HCT116 (cell line): ENCODE results near the gene COL23A1. TPM values are rescaled to one million over a fixed set of nuclear protein-coding genes. Genes with fewer than 3 reads are reported as not detected.

Source experiments
- ATAC-seq: fragments of 200-7000 bp; cut with Tn5 transposase; 2 replicates; pipeline ENCODE4 v1.9.1; 2020; ENCODE audit warnings: mild to moderate bottlenecking, moderate library complexity
- BruUV-seq: library from RNA; stranded (reverse); fragments of 400-500 nt; replicated peaks from 2 replicates; lab custom pipeline; 2021; lab: Mats Ljungman, UMichigan
- CTCF ChIA-PET: fragments of 300-600 bp; sonication (Branson Sonifier 250); formaldehyde crosslinking; loops from one replicate; lab custom pipeline; 2021; ENCODE audit warnings: antibody characterized with exemption; lab: Charles Lee
- POLR2A ChIA-PET: fragments of 300-600, 350-600 bp; sonication (Branson Sonifier 250); formaldehyde crosslinking; loops from one replicate; lab custom pipeline; 2021; ENCODE audit warnings: antibody characterized with exemption; lab: Charles Lee
- RAD21 ChIA-PET, 2 experiments: fragments of 300-600 bp; sonication (Branson Sonifier 250); formaldehyde crosslinking; loops; one replicate each; lab custom pipeline; 2023; ENCODE audit warnings: low total read pairs in 2 of 2; ENCODE audit not compliant: uncharacterized antibody in 2 of 2, unreplicated experiment in 2 of 2, low non-redundant PET in 1 of 2; lab: Charles Lee
- DNase-seq: peaks from one replicate; pipeline ENCODE4 v3.0.0-alpha.2; 2010; ENCODE audit warnings: low read depth, low spot score
- H2AFZ ChIP-seq: fragments of 200-600 bp; shearing (Covaris generic), sonication (generic); 2 replicates; pipeline ENCODE4 v1.6.1; 2017; ENCODE audit warnings: low read depth, mixed run types, mixed read lengths, antibody characterized with exemption, low read length; ENCODE audit not compliant: poor library complexity, severe bottlenecking
- H3K27ac ChIP-seq: 2 replicates; pipeline ENCODE4 v1.5.1; 2012; ENCODE audit warnings: low read depth, low read length
- H3K27me3 ChIP-seq: fragments of 200-600 bp; sonication (generic); 2 replicates; pipeline ENCODE4 v1.6.1; 2016; ENCODE audit warnings: mixed run types, low read length, mixed read lengths; ENCODE audit not compliant: insufficient read depth
- H3K36me3 ChIP-seq, 2 experiments: fragments of 200-500 bp in 1 of 2; fragments of 200-600 bp in 1 of 2; sonication (Bioruptor generic) in 1 of 2; sonication (generic) in 1 of 2; 2 replicates each; pipeline versions ENCODE4 v1.5.1 to v1.6.1; 2014 to 2016; ENCODE audit warnings: low read length in 2 of 2, inconsistent platforms in 1 of 2, mixed read lengths in 1 of 2, mixed run types in 1 of 2; ENCODE audit not compliant: insufficient read depth in 2 of 2, control insufficient read depth in 1 of 2
- H3K4me1 ChIP-seq, 2 experiments: fragments of 200-600 bp in 1 of 2; sonication (generic) in 1 of 2; 2 replicates each; pipeline versions ENCODE4 v1.5.1 to v1.6.1; 2012 to 2017; ENCODE audit warnings: low read length in 2 of 2, inconsistent platforms in 1 of 2, mild to moderate bottlenecking in 1 of 2, mixed read lengths in 1 of 2, mixed run types in 1 of 2, moderate library complexity in 1 of 2; ENCODE audit not compliant: insufficient read depth in 2 of 2, control insufficient read depth in 1 of 2
- H3K4me2 ChIP-seq: fragments of 200-600 bp; sonication (generic); 2 replicates; pipeline ENCODE4 v1.6.1; 2017; ENCODE audit warnings: mixed run types, low read length, mixed read lengths
- H3K4me3 ChIP-seq, 2 experiments: fragments of 200-600 bp in 1 of 2; sonication (generic) in 1 of 2; replicated peaks in 1 of 2; 2 replicates each; pipeline ENCODE4 v1.5.1; 2011 to 2016; ENCODE audit warnings: low read length in 2 of 2, control low read depth in 1 of 2, low read depth in 1 of 2, mild to moderate bottlenecking in 1 of 2, mixed read lengths in 1 of 2, mixed run types in 1 of 2
- H3K79me2 ChIP-seq: fragments of 200-600 bp; sonication (generic); 2 replicates; pipeline ENCODE4 v1.6.1; 2017; ENCODE audit warnings: mild to moderate bottlenecking, mixed run types, low read length, moderate library complexity, mixed read lengths; ENCODE audit not compliant: insufficient read depth
- H3K9ac ChIP-seq: fragments of 200-600 bp; sonication (generic); 2 replicates; pipeline ENCODE4 v1.6.1; 2016; ENCODE audit warnings: low read length, mixed read lengths
- H3K9me2 ChIP-seq: fragments of 200-600 bp; sonication (generic), shearing (Covaris generic); 2 replicates; pipeline ENCODE4 v1.6.1; 2017; ENCODE audit warnings: mixed run types, mild to moderate bottlenecking, moderate library complexity; ENCODE audit not compliant: insufficient read depth
- H3K9me3 ChIP-seq, 2 experiments: fragments of 200-500 bp in 1 of 2; fragments of 200-600 bp in 1 of 2; sonication (Bioruptor generic) in 1 of 2; sonication (generic) in 1 of 2; 2 replicates each; pipeline ENCODE4 v1.6.1; 2014 to 2017; ENCODE audit warnings: low read length in 2 of 2, mixed read lengths in 2 of 2, inconsistent platforms in 1 of 2, low read depth in 1 of 2, mild to moderate bottlenecking in 1 of 2, mixed run types in 1 of 2, moderate library complexity in 1 of 2; ENCODE audit not compliant: control insufficient read depth in 1 of 2, insufficient read depth in 1 of 2
- H4K20me1 ChIP-seq: fragments of 200-600 bp; sonication (generic), shearing (Covaris generic); 2 replicates; pipeline ENCODE4 v1.6.1; 2017; ENCODE audit warnings: mixed run types, mild to moderate bottlenecking, moderate library complexity; ENCODE audit not compliant: insufficient read depth
- ATF3 ChIP-seq: IDR thresholded peaks from 2 replicates; pipeline ENCODE4 v1.6.1; 2012
- EGR1 ChIP-seq: IDR thresholded peaks from 2 replicates; pipeline ENCODE4 v1.6.1; 2012; ENCODE audit warnings: low read depth
- ELF1 ChIP-seq: IDR thresholded peaks from 2 replicates; pipeline ENCODE4 v1.6.1; 2012; ENCODE audit warnings: low read depth, borderline replicate concordance
- JUND ChIP-seq: IDR thresholded peaks from 2 replicates; pipeline ENCODE4 v1.6.1; 2012
- MAX ChIP-seq: IDR thresholded peaks from 2 replicates; pipeline ENCODE4 v1.6.1; 2012
- RAD21 ChIP-seq: IDR thresholded peaks from 2 replicates; pipeline ENCODE4 v1.6.1; 2012; ENCODE audit warnings: low read depth, mild to moderate bottlenecking
- ZBTB33 ChIP-seq: IDR thresholded peaks from 2 replicates; pipeline ENCODE4 v1.6.1; 2011; ENCODE audit warnings: mild to moderate bottlenecking, low read length, moderate library complexity; ENCODE audit not compliant: insufficient replicate concordance; ENCODE audit errors: extremely low read depth
- ZFX ChIP-seq: fragments of 450-650 bp; IDR thresholded peaks from 2 replicates; pipeline ENCODE4 v1.6.1; 2017
- intact Hi-C: fragments of 100-400 bp; cut with micrococcal nuclease; formaldehyde crosslinking; loops from 2 replicates; pipeline ENCODE4 v1.10.0; 2022
- total RNA-seq: library from RNA; stranded (reverse); gene quantifications from one replicate; pipeline ENCODE4 v1.2.1, GENCODE V29; 2021; ENCODE audit not compliant: unreplicated experiment

COL23A1 gene
- total RNA-seq, 1 experiment from 2014 or later = not detected

GRCh38 chr5:178434851-178435250 lies 155.3 kb downstream of the COL23A1 start:
- no peaks in the 10 kb centered on the region for H3K27me3 ChIP-seq
- no peak for DNase-seq
- no peak for ATAC-seq
- H3K79me2 ChIP-seq = no peaks in the 10 kb centered on the region
- TF ChIP-seq ELF1 (no peak), RAD21 (no peak), ZBTB33 (no peak), ZFX (no peak), EGR1 (no peak), JUND (no peak), MAX (no peak), ATF3 (no peak)
- no TSS peak for BruUV-seq
- POLR2A ChIA-PET = no interaction called here
- no peaks in the 10 kb centered on the region for H3K9me3 ChIP-seq
- intact Hi-C loops = no loop called here
- no peak overlapping the region for H3K9ac ChIP-seq
- H3K4me2 ChIP-seq = no peak overlapping the region
- H3K4me3 ChIP-seq = no peak overlapping the region
- H2AFZ ChIP-seq = no peak overlapping the region
- CTCF ChIA-PET = no interaction called here
- H4K20me1 ChIP-seq = no peaks in the 10 kb centered on the region
- no peaks in the 10 kb centered on the region for H3K4me1 ChIP-seq
- RAD21 ChIA-PET = no interaction called here
- no peak overlapping the region for H3K27ac ChIP-seq
- no peaks in the 10 kb centered on the region for H3K9me2 ChIP-seq
- H3K36me3 ChIP-seq = no peaks in the 10 kb centered on the region
